Esophagus muscularis mucosa (tissue), 4 donors: Measurements from ENCODE around the gene SEPTIN5. TPM values are rescaled to one million over a fixed set of nuclear protein-coding genes. Genes with fewer than 3 reads are reported as not detected.

Experiments
- DNase-seq: peaks from one replicate; pipeline ENCODE4 v3.0.0-alpha.2; 2017; ENCODE audit errors: extremely low spot score
- H3K27ac ChIP-seq, 4 donors: fragments of 200-600 bp; sonication (generic); replicated peaks in 1 of 4; 1 replicate in 3 of 4; 2 replicates in 1 of 4; pipeline ENCODE4 v1.5.1; 2016 to 2019; ENCODE audit warnings: mild to moderate bottlenecking in 1 of 4
- H3K27me3 ChIP-seq, 4 donors: fragments of 200-600 bp; sonication (generic); one replicate each; pipeline versions ENCODE4 v1.5.1 to v1.6.0; 2016 to 2019
- H3K36me3 ChIP-seq, 4 donors: fragments of 200-600 bp; sonication (generic); one replicate each; pipeline ENCODE4 v1.5.1; 2016 to 2019
- H3K4me1 ChIP-seq, 4 donors: fragments of 200-600 bp; sonication (generic); one replicate each; pipeline ENCODE4 v1.5.1; 2016 to 2019
- H3K4me3 ChIP-seq, 4 donors: fragments of 200-600 bp; sonication (generic); 1 replicate in 2 of 4; 2 replicates in 2 of 4; pipeline ENCODE4 v1.5.1; 2016 to 2019; ENCODE audit warnings: mild to moderate bottlenecking in 4 of 4, moderate library complexity in 1 of 4
- H3K9me3 ChIP-seq, 4 donors: fragments of 200-600 bp; sonication (generic); 1 replicate in 3 of 4; 2 replicates in 1 of 4; pipeline ENCODE4 v1.5.1; 2016 to 2019
- EP300 ChIP-seq: sonication (generic); formaldehyde crosslinking; IDR thresholded peaks from one replicate; pipeline ENCODE4 v1.6.1; 2017; ENCODE audit warnings: antibody characterized with exemption
- POLR2A ChIP-seq: fragments of 450-650 bp; IDR thresholded peaks from one replicate; pipeline ENCODE4 v1.6.1; 2017; ENCODE audit warnings: antibody characterized with exemption, moderate library complexity, mild to moderate bottlenecking, low read depth
- POLR2AphosphoS5 ChIP-seq, 2 donors: sonication (generic); formaldehyde crosslinking; IDR thresholded peaks; one replicate each; pipeline ENCODE4 v1.6.1; 2017; ENCODE audit warnings: antibody characterized with exemption in 2 of 2
- WGBS: methylation state at CpG from one replicate; pipeline ENCODE4 v1.1.5; 2018; 5-methylcytosine and 5-hydroxymethylcytosine counted together
- intact Hi-C: fragments of 100-400 bp; cut with DNase I; formaldehyde crosslinking; loops from one replicate; pipeline ENCODE4 v1.15.1; 2023
- total RNA-seq, 4 donors: library from RNA; depleted of rRNA; stranded (reverse); fragments of >200 nt; gene quantifications; one replicate each; pipeline versions ENCODE4 v1.1.0 to v1.2.1, GENCODE V29; 2016
- TF ChIP-seq, protein P1 (sequence below), 3 experiments: fragments of 200-600 bp in 2 of 3; fragments of 450-650 bp in 1 of 3; sonication (generic) in 2 of 3; IDR thresholded peaks; one replicate each; pipeline ENCODE4 v1.5.1; 2017 to 2019; ENCODE audit warnings: antibody characterized with exemption in 3 of 3, mild to moderate bottlenecking in 2 of 3, moderate library complexity in 1 of 3

SEPTIN5 gene
- total RNA-seq, 4 donors from 2014 or later = 4.2 to 55.4 (median 20.6) TPM

DNA sequence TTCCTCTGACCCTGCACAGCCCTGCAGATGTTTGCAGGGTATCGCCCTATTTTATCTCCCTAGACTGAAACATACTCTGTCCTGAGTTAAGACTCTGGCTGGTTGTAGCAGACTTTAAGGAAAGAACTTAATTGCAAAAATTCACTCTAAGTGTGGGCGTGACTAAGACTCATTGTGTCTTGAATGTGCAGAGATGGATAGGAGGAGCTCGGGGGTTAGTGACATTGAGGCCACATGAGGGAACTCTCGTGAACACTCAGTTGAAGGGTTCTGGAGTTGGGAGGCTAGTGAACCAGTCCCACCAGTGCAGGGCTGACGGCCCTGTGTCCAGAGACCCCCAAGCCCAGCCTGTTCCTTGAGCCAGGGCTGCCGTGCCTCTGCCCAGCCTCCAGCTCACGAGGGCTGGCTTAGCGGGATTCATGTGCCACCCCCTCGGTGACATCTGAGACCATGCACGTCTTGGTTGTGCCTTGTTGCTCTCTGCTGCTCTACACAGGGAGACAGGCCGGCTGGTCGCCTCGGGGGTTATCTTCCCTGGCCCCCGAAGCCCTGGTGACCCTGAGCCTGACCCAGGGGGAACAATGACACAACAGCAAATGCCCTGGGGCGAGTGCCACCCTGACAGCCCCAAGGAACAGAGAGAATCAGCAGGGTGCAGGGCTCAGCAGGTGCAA, 34.8 kb downstream of the SEPTIN5 start:
- intact Hi-C loops = no loop called here
- H3K9me3 ChIP-seq = no peaks in the 10 kb centered on the region
- WGBS = 77% methylated on average over 13 of the region's 15 CpGs
- H3K27ac ChIP-seq = no peak overlapping the region
- peaks cover 0 to 7% (median 3%) of the 10 kb centered on the region in 4 donors for H3K4me1 ChIP-seq
- H3K4me3 ChIP-seq = no peak overlapping the region
- DNase-seq = no peak
- H3K27me3 ChIP-seq = peaks cover 0 to 50% (median 4%) of the 10 kb centered on the region in 4 donors
- TF ChIP-seq POLR2AphosphoS5 (IDR thresholded peaks at IDR 0.05) = no peak
- TF ChIP-seq EP300 = no peak
- TF ChIP-seq, protein P1, sequence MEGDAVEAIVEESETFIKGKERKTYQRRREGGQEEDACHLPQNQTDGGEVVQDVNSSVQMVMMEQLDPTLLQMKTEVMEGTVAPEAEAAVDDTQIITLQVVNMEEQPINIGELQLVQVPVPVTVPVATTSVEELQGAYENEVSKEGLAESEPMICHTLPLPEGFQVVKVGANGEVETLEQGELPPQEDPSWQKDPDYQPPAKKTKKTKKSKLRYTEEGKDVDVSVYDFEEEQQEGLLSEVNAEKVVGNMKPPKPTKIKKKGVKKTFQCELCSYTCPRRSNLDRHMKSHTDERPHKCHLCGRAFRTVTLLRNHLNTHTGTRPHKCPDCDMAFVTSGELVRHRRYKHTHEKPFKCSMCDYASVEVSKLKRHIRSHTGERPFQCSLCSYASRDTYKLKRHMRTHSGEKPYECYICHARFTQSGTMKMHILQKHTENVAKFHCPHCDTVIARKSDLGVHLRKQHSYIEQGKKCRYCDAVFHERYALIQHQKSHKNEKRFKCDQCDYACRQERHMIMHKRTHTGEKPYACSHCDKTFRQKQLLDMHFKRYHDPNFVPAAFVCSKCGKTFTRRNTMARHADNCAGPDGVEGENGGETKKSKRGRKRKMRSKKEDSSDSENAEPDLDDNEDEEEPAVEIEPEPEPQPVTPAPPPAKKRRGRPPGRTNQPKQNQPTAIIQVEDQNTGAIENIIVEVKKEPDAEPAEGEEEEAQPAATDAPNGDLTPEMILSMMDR (IDR thresholded peaks at IDR 0.05) = no peak
- TF ChIP-seq POLR2A = no peak
- no peaks in the 10 kb centered on the region for H3K36me3 ChIP-seq

DNA sequence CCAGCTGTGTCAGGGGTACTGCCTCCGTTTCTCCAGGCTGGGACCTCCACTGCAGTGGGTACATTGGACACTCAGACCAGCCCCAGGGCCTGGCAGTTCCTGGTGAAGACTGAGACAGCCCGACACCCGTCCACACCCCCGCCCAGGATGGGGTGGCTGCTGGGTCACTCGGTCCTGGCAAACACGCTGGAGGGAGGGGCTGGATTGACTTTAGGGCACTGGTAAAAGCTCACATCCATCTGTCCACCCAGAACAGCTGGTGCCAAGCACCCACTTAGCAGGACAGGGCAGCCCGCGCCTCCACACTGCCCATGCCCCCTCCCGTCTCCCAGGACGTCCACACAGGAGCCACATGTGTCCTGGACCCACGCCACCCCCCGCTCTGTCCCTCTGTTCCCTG, 35.6 kb downstream of the SEPTIN5 start:
- Histone ChIP-seq H3K27ac (no peak overlapping the region), H3K9me3 (no peaks in the 10 kb centered on the region), H3K4me3 (no peak overlapping the region), H3K36me3 (no peaks in the 10 kb centered on the region), H3K27me3 (peaks cover 0 to 58% (median 10%) of the 10 kb centered on the region in 4 donors), H3K4me1 (peaks cover 2 to 8% (median 5%) of the 10 kb centered on the region in 4 donors)
- DNase-seq = no peak
- 84% methylated on average over 9 of the region's 12 CpGs for WGBS
- no peak for TF ChIP-seq POLR2A
- intact Hi-C loops = no loop called here

DNA sequence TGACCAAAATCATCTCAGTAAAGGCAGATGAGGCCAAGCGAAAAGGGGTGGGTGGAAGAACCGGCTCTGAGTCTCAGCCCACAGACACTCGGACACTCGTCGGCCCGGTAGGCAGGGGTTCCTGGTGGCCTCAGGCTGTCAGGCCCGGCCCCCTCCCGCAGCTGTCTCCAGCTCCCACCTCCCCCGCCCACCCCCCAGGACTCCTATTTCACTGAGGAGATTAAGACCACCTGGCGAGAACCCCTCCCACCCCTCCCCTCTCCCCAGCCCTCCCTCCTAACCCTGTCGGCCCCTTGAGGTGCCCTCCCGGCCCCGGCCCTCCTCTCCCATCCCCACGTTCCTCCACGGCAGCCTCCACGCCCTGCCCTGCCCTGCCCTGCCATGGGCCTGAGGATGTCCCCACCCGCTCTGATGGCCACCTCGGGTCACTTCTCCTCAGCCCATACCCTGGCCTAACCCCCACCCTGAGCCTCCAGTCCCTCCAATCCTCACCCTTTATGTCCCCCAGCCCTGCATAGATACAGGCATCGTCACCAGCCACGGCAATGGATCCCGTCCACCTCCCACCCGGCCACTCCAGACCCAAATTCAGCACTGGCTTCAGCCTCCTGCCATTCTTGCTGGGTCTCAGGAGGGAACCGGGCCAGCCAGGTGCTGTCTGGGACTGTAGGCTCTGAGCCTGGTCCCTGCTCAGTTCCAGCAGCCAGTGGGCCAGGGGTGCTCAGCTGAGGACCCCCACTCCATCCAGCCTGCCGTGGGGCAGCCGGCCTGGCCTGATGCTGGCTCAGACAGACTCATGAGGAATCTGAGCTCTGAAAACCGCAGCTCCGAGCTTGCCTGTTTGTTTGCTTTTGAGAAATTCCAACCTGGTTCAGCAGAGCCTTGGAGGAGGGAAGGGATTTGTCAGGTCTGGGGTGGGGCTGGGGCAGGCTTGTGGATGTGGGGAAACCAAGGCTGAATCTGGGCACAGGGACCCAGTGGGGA, 36.5 kb downstream of the SEPTIN5 start:
- WGBS = 75% methylated on average over 17 of the region's 27 CpGs

DNA sequence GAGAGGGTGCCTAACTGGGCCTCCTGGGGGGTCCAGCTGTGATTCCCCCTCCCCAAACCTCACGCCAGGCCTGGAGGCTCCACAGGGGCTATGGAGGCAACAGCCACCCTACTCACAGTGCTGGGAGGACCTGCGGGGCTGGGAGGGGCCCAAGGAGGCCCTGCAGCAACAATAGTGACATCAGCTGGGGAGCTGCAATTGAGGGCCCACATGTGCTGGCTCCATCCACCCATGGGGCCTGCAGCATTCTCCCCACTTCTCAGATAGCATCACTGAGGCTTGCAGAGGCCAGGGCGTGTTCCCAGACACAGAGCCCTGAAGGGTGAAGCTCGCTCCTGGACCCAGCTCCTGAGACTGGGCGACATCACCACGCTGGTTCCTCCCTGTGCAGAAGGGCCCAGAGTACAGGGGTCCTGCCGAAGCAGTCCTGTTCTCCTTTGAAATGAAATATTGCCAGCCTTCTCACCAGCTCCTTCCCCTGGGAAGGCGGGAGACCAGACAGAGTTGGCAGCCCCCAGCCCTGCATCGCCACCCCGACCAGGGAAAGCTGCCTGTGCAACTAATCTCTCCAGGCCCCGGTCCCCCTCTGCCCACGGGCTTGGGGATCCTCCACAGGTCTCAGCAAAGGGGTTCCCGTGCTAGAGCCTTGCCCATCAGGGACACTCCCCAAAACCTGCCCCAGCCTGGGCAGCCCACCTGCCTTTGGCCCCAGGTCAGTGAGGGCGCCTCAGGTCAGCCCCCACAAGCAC, 37.4 kb downstream of the SEPTIN5 start:
- TF ChIP-seq EP300 = no peak
- TF ChIP-seq, protein P1 (IDR thresholded peaks at IDR 0.05) = no peak
- TF ChIP-seq POLR2A = no peak
- TF ChIP-seq POLR2AphosphoS5 (IDR thresholded peaks at IDR 0.05) = no peak
- intact Hi-C loops = no loop called here
- 92% methylated on average over 10 of the region's 14 CpGs for WGBS

More for the DNA sequence above, 36.5 kb downstream of the SEPTIN5 start:
- Histone ChIP-seq H3K27me3 (peaks cover 6 to 67% (median 19%) of the 10 kb centered on the region in 4 donors), H3K4me3 (no peak overlapping the region), H3K36me3 (no peaks in the 10 kb centered on the region), H3K27ac (no peak overlapping the region), H3K9me3 (no peaks in the 10 kb centered on the region), H3K4me1 (peaks cover 6 to 15% (median 12%) of the 10 kb centered on the region in 4 donors)
- intact Hi-C loops = no loop called here
- DNase-seq = no peak
- TF ChIP-seq EP300 (no peak), POLR2A (no peak), POLR2AphosphoS5 (IDR thresholded peaks at IDR 0.05) (no peak)
- TF ChIP-seq, protein P1 (IDR thresholded peaks at IDR 0.05) = no peak

More for the DNA sequence above, 37.4 kb downstream of the SEPTIN5 start:
- H3K36me3 ChIP-seq = no peaks in the 10 kb centered on the region
- H3K27me3 ChIP-seq = peaks cover 6 to 76% (median 27%) of the 10 kb centered on the region in 4 donors
- H3K9me3 ChIP-seq = no peaks in the 10 kb centered on the region
- peaks cover 6 to 21% (median 20%) of the 10 kb centered on the region in 4 donors for H3K4me1 ChIP-seq
- H3K4me3 ChIP-seq = no peak overlapping the region
- no peak for DNase-seq
- H3K27ac ChIP-seq = no peak overlapping the region
